ENCODE data around the gene CCDC33.

- TF ChIP-seq CTCF (IDR thresholded peaks at IDR 0.05) (no peak), POLR2A (IDR thresholded peaks at IDR 0.05) (no peak)
Measured at GRCh38 chr15:74245342-74245931, 9.3 kb downstream of the CCDC33 start.
